Keratinocyte (primary cell): ENCODE measurements around the gene C9orf153. TPM values are rescaled to one million over a fixed set of nuclear protein-coding genes. Genes with fewer than 3 reads are reported as not detected.
A peak's percentile ranks its signal among the peaks of the same experiment; 100 is the strongest.

Experiments
- DNase-seq: peaks from one replicate; pipeline ENCODE4 v3.0.0-alpha.2; 2011; ENCODE audit warnings: low read depth, missing footprints, low spot score
- FAIRE-seq: peaks from 2 replicates; lab custom pipeline; 2011; peaks lifted over from hg19 to GRCh38; lab: Jason Lieb, UNC
- H2AFZ ChIP-seq: 2 replicates; pipeline ENCODE4 v1.6.0; 2012; ENCODE audit warnings: low read length, control low read depth, inconsistent platforms; ENCODE audit not compliant: control insufficient read depth
- H3K27ac ChIP-seq: 2 replicates; pipeline ENCODE4 v1.5.1; 2011; ENCODE audit warnings: low read length; ENCODE audit not compliant: control insufficient read depth, insufficient read depth
- H3K27me3 ChIP-seq: 3 replicates; pipeline ENCODE4 v1.6.0; 2011; ENCODE audit warnings: low read length; ENCODE audit not compliant: control insufficient read depth, insufficient read depth; ENCODE audit errors: extremely low read depth
- H3K36me3 ChIP-seq, 2 experiments: 2 replicates in 1 of 2; 3 replicates in 1 of 2; pipeline ENCODE4 v1.5.1; 2011; ENCODE audit warnings: low read length in 2 of 2, mild to moderate bottlenecking in 1 of 2; ENCODE audit not compliant: control insufficient read depth in 2 of 2, insufficient read depth in 2 of 2; ENCODE audit errors: extremely low read depth in 1 of 2
- H3K4me1 ChIP-seq: 3 replicates; pipeline ENCODE4 v1.5.1; 2011; ENCODE audit warnings: low read length; ENCODE audit not compliant: control insufficient read depth, insufficient read depth; ENCODE audit errors: extremely low read depth
- H3K4me2 ChIP-seq: 3 replicates; pipeline ENCODE4 v1.6.0; 2011; ENCODE audit warnings: low read depth, low read length; ENCODE audit not compliant: control insufficient read depth, insufficient read depth; ENCODE audit errors: extremely low read depth
- H3K4me3 ChIP-seq, 3 experiments: fragments of 200-600 bp in 1 of 3; sonication (generic) in 1 of 3; 2 replicates in 2 of 3; 3 replicates in 1 of 3; pipeline ENCODE4 v1.5.1; 2011 to 2016; ENCODE audit warnings: low read length in 3 of 3, mild to moderate bottlenecking in 3 of 3, control low read depth in 2 of 3, inconsistent platforms in 1 of 3, low read depth in 1 of 3, mixed read lengths in 1 of 3, mixed run types in 1 of 3, moderate library complexity in 1 of 3; ENCODE audit not compliant: control insufficient read depth in 2 of 3, insufficient read depth in 2 of 3; ENCODE audit errors: extremely low read depth in 1 of 3
- H3K79me2 ChIP-seq: 2 replicates; pipeline ENCODE4 v1.6.0; 2012; ENCODE audit warnings: low read length; ENCODE audit not compliant: control insufficient read depth, insufficient read depth
- H3K9ac ChIP-seq: 3 replicates; pipeline ENCODE4 v1.6.0; 2011; ENCODE audit warnings: low read length; ENCODE audit not compliant: control insufficient read depth, insufficient read depth; ENCODE audit errors: extremely low read depth
- H3K9me1 ChIP-seq: 3 replicates; pipeline ENCODE4 v1.6.0; 2011; ENCODE audit warnings: low read length; ENCODE audit not compliant: control insufficient read depth, insufficient read depth; ENCODE audit errors: extremely low read depth
- H3K9me3 ChIP-seq: 2 replicates; pipeline ENCODE4 v1.5.1; 2012; ENCODE audit warnings: low read depth, low read length; ENCODE audit not compliant: control insufficient read depth
- H4K20me1 ChIP-seq: 3 replicates; pipeline ENCODE4 v1.6.0; 2011; ENCODE audit warnings: low read length; ENCODE audit not compliant: control insufficient read depth, insufficient read depth; ENCODE audit errors: extremely low read depth
- EZH2 ChIP-seq: IDR thresholded peaks from one replicate; pipeline ENCODE4 v1.6.1; 2012; ENCODE audit warnings: inconsistent platforms, mild to moderate bottlenecking, low read length, moderate library complexity
- dilution Hi-C: fragments of 300-500 bp; cut with MboI; formaldehyde crosslinking; loops from one replicate; pipeline ENCODE4 v1.7.0; 2020; ENCODE audit warnings: low sequenced_read_pairs; ENCODE audit not compliant: extremely low pct_ligation_motif_present
- polyA plus RNA-seq, 5 experiments: library from polyadenylated mRNA; depleted of rRNA in 3 of 5; stranded (reverse) in 3 of 5; stranded (forward) in 1 of 5; unstranded in 1 of 5; fragments of >200 nt; gene quantifications; 1 replicate in 1 of 5; 2 replicates in 3 of 5; 3 replicates in 1 of 5; pipeline versions ENCODE4 v1.2.1 to v1.2.3, GENCODE V29; 2011 to 2012; ENCODE audit warnings: missing spikeins in 2 of 5, low read depth in 1 of 5, low replicate concordance in 1 of 5
- TF ChIP-seq, protein P1 (sequence below), 3 experiments: IDR thresholded peaks in 1 of 3; conservative IDR thresholded peaks in 1 of 3; optimal IDR thresholded peaks in 1 of 3; 2 replicates in 2 of 3; 3 replicates in 1 of 3; pipeline versions ENCODE3 to v1.5.1; 2011; ENCODE audit warnings: low read length in 3 of 3, mild to moderate bottlenecking in 3 of 3, moderate library complexity in 2 of 3, control low read depth in 1 of 3, inconsistent platforms in 1 of 3; ENCODE audit not compliant: insufficient read depth in 2 of 3; ENCODE audit errors: extremely low read depth in 1 of 3

Gene C9orf153
- polyA plus RNA-seq, 1 donor (not counting 4 experiments of a cell fraction or from before 2014, with no cell fraction given) = not detected

DNA sequence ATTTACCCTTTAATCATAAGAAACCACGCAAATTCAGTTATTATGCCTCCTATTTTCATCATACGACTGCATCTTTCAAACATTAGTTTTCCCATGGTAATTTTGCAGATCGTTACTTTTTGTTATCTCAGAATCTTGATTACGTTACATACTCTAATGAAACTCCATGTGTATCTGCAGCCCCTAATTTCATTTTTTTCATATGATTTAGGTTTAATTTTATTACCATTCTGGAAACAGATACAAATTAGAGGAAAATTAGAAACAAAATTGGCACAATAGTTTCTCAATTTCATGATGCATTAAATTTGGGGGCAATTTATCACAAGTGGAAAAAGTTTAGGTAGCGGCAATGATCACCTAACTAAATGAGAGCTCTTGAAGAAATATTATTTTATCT lies 52.3 kb downstream of the C9orf153 start:
- Histone ChIP-seq H2AFZ (no peak overlapping the region), H3K9ac (no peak overlapping the region), H3K9me1 (no peaks in the 10 kb centered on the region), H4K20me1 (no peaks in the 10 kb centered on the region), H3K27ac (no peak overlapping the region), H3K4me1 (no peaks in the 10 kb centered on the region), H3K27me3 (no peaks in the 10 kb centered on the region), H3K4me2 (no peak overlapping the region), H3K9me3 (no peaks in the 10 kb centered on the region), H3K79me2 (no peaks in the 10 kb centered on the region), H3K36me3 (no peaks in the 10 kb centered on the region), H3K4me3 (no peak overlapping the region)
- TF ChIP-seq, protein P1, sequence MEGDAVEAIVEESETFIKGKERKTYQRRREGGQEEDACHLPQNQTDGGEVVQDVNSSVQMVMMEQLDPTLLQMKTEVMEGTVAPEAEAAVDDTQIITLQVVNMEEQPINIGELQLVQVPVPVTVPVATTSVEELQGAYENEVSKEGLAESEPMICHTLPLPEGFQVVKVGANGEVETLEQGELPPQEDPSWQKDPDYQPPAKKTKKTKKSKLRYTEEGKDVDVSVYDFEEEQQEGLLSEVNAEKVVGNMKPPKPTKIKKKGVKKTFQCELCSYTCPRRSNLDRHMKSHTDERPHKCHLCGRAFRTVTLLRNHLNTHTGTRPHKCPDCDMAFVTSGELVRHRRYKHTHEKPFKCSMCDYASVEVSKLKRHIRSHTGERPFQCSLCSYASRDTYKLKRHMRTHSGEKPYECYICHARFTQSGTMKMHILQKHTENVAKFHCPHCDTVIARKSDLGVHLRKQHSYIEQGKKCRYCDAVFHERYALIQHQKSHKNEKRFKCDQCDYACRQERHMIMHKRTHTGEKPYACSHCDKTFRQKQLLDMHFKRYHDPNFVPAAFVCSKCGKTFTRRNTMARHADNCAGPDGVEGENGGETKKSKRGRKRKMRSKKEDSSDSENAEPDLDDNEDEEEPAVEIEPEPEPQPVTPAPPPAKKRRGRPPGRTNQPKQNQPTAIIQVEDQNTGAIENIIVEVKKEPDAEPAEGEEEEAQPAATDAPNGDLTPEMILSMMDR (optimal IDR thresholded peaks at IDR 0.05 in 1 of 3, IDR thresholded peaks at IDR 0.05 in 1 of 3, conservative IDR thresholded peaks at IDR 0.05 in 1 of 3; ENCODE audit: extremely low read depth in 1 of 3, insufficient read depth in 2 of 3, low read length in 3 of 3) = no peak
- TF ChIP-seq EZH2 = no peak
- FAIRE-seq (no peak), DNase-seq (no peak)
- dilution Hi-C loops = no loop called here

- Histone ChIP-seq H3K9ac (no peak overlapping the region), H3K9me1 (no peaks in the 10 kb centered on the region), H3K36me3 (no peaks in the 10 kb centered on the region), H3K4me3 (no peak overlapping the region), H3K4me1 (no peaks in the 10 kb centered on the region), H4K20me1 (no peaks in the 10 kb centered on the region), H3K27me3 (no peaks in the 10 kb centered on the region), H3K27ac (no peak overlapping the region), H3K4me2 (no peak overlapping the region), H3K79me2 (no peaks in the 10 kb centered on the region), H2AFZ (no peak overlapping the region), H3K9me3 (no peaks in the 10 kb centered on the region)
- dilution Hi-C loops = no loop called here
- TF ChIP-seq, protein P1 (optimal IDR thresholded peaks at IDR 0.05 in 1 of 3, IDR thresholded peaks at IDR 0.05 in 1 of 3, conservative IDR thresholded peaks at IDR 0.05 in 1 of 3; ENCODE audit: extremely low read depth in 1 of 3, insufficient read depth in 2 of 3, low read length in 3 of 3) = peak; percentile 71 to 80 (median 76)
- no peak for TF ChIP-seq EZH2
- FAIRE-seq (peak; percentile 39), DNase-seq (no peak)
Measured at GRCh38 chr9:86202338-86202882, 57.0 kb downstream of the C9orf153 start.
